GM18868 (cell line): Measurements from ENCODE around the gene LRRC3C.

ENCODE experiments used
- ATAC-seq: cut with Tn5 transposase; IDR thresholded peaks from one replicate; pipeline ENCODE4 v1.9.1; 2021; ENCODE audit warnings: mild to moderate bottlenecking, moderate library complexity; ENCODE audit not compliant: unreplicated experiment

The LRRC3C gene

DNA sequence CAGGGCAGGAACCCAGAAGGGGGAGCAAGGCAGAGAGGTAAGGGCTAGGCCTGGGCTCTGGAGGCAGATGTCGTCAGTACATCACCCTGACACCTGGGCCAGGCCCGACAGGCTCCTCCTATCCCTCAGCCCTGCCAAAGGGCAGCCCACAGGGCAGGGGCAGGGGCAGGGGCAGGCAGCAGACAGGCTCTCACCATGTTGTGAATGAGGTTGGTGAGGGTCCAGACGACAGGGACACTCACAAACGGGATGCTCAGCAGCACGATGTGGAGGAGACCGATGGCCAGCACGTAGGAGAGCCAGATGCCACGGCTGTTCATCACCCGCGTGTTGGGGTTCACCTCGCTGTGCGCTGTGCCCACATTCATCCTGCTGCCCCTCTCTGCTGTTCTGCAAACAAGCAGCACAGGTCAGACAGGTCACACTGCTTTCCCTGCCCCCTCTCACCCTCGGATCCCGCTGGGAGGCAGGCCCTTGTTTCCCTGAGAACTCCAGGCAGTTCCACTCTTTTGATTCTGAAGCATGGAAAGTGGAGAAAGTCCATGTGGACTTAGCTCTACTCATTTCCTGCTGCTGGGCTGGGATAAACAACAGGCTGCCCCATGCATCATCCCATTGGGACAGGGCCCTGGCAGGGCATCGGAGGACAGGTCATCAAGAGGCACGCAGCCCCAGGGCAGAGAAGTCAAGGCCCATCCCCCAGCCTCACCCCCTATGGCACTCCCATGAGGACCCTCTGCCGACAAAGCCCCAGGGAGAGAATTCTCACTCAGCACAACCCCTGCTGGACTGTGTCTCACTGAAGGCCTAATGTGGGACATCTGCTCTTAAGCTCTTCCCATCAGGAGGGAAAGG lies 3.5 kb upstream of the LRRC3C start:
- no peak for ATAC-seq

DNA sequence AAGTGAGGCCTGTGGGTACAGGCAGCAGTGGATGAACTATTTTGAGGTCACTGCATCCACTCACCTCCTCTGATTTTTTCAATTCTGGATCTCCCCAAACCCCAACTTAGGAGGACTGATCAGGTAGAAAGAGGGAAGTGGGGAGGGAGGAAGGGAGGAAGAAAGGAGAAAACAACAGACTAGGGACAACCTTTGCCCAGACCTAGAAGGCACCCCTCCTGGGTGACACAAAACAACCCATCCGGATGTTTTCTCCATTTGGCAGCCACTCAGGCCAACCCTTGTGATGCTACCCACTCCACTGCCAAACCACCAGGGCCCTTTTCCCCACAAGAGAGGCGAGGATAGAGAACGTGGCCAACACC lies 2.9 kb upstream of the LRRC3C start:
- no peak for ATAC-seq

DNA sequence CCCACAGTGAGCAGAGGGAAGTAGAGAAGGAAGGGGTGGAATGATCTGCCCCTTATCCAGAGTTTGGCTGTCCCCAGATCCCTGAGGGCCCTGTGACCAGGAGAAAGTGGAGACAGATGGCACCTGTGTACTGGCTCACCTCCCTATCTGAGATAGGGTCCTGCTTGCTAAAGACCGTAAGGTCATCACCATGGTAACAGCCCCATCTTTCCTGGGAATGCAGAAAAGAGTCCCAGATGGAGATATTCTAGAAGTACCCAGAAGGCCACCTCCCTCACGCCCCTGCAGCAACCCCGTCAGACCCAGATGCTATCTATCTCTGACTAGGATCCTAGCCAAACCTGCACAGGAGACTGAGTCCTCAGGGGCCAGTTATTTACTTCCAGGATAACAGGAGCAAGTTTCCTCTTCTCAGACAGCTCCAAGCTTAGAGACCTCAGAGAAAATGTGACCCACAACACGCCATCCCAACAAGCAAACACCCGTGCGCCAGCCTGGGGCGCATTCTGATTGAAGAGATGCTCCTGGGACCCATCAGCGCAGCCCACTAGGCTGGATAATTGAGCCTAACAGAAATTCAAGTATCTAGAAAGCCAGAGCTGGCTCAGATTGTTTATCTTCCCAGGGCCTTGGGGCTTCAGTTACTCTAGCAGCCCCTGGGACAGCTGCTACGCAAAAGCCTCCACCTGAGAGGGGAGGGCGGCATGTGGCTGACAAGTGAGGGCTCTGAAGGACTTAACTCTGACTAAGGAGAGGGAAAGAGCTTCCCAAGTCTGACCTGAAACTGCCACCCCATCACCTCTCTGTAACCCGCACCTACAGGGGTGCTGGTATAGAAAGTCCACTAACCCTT lies 2.0 kb upstream of the LRRC3C start:
- no peak for ATAC-seq

DNA sequence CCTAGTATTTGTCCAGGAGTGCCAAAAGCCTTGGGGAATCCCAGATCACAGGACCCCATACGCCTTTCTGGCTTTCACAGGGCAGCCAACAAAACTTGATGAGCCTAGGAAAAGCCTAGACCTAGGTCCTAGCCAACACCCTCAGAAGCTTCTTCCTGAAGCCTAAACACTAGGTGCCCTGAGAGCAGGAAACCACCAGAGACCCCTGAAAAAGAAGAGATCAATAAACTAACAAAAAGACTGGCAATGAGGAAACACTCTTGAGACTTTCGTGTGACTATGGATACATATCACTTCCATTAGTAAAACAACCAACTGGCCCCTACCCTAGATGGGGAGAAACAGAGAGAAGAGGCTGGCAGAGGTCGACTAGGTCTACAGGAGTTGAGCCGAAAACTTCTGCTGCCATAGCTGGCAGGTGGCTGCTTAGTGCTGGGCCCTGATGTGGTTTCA lies 1.4 kb upstream of the LRRC3C start:
- no peak for ATAC-seq

DNA sequence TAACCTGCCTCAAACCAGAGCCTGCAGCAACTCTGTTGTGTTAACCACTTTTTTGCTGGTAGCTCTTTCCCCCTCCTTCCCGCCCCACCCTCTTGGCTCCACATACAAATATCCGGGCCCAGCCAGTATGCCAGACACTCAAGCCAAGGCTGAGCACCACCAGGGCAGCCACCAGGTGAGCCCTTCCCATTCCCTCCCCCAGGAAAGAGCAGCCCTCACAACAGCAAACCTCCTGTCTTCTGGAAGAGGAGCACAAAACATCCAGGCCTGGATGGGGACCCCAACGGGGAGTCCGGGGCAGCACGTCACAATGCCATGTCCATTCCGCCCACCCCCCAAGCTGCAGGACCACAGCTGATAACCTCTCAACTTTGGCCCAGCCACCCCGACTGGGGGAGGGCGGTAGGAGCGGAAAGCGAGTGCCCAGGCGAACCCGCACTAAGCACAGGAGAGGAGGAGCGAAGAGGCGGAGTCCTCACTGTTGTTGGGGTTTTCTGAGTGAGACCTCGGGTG lies 888 bp upstream of the LRRC3C start:
- no peak for ATAC-seq

DNA sequence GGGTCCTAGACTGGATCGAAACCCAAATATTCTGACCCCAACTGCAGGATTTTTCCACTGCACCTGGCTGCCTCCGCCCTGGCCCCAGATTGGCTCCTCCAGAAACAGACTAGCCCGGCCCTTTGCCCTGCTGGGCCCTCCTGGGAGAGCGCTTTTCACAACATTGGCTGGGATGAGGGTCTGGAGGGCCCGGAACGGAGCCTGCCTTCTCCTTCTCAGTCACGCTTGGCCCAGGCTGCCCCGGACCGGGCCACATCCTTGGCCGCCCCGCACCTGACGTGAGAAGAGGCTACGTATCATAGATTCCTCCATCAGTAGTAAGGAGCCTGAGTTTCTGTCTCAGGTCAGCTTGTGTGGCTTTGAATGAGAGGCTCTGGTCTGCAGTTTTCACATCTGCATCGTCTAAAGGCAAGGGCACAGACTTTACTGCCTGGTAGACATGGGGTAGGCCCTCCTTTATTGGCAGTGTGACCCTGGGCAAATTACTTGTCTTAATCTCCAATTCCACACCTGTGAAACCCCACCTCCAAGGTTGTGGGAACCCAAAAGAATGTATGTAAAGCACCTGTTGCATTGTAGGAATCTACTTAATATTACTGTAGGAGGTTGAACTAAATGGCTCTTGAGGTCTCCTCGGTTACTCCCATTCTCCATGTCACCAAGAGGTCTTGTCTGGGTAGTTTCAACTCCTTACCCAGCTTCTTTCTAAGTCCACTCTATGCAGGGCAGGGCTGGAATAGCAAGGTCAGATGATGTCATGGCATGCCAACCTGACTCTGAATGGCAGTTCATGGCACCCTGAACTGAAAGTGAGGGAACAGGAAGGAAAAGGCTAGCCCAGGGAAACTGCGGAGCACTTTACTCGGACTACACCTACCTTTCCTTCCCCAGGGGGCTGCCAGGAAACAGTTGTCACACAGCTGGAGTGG lies 661 bp downstream of the LRRC3C start:
- no peak for ATAC-seq

DNA sequence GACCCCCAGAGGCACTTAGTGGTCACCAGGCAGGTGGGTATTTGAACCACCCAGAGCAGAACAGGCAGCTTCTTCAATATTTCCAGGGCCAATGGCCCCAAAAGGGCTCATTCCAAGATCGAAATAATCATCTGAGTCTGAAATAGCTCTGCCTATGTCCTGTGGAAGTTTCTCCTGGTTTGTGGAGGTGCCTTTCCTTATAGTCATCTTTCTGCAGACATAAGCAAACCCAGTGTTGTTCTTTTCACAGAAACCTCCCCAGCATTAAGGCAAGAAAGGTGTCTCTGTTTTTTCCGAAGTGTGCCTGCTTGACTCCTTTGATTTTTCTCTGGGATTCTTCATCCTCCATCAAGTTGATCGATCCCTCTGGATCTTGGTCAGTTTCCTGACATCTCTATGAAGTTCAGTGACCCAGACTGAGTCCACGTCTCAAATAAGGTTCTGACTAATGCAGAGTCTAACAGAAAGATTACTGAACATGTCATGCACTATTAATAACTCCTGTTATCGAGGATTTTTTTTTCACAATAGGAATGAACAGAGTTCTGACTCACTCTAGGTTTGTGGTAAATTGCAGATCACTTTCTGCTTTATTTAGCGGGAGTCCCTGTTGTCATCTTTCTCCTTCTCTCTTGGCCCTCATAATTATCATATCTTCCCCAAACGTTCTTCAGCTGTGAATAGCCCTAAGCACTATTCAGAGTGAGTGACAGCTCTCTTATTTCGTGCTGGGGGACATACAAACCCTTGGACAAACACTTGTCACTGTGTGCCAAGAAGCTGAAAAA lies 1.5 kb downstream of the LRRC3C start:
- peak; percentile 45 for ATAC-seq

DNA sequence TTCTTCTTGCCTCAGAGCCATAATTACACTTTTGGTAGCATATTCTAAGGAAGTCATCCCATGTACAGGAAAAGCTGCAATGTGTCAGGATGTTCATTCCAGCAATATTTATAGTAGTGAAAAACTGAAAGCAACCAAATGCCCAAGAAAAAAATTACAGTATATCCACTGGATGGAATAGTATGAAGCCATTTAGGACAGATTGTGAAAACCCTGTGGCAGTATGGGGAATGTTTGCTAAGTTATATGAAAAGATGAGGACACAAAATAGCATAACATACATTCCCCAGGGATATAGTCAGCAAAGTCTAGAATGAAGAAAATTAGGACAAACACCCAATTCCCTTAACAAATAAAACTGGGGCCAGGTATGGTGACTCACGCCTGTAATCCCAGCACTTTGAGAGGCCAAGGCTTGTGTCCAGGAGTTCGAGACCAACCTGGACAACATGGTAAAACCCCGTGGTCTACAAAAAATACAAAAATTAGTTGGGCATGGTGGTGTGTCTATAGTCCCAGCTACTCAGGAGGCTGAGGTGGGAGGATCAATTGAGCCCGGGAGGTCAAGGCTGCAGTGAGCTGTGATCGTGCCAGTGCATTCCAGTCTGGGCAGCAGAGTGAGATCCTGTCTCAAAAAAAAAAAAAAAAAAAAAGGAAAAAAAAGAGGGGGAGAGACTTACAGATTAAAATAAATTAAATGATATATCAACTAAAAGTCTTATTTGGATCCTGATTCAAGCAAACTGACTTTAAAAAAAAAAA lies 2.3 kb downstream of the LRRC3C start:
- no peak for ATAC-seq

DNA sequence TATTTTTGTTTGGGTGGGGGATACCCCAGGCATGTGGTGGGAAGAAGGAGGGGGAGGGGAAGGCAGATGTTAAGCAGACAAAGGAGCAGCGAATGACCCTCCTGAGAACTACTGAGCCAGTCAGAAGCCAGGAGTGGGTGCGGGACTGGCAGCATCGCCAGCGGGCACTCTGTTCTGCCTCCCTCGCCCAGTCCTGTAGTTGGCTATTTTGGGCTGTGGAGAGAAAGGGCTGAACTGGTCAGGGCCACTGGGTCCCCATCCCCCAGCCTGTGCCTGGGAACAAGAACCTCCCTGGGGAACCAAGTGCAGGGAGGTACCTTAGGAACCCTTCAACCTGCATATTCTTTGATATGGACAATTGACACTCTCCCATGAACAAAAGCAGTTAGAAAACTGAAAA lies 6.4 kb downstream of the LRRC3C start:
- ATAC-seq, result no peak

DNA sequence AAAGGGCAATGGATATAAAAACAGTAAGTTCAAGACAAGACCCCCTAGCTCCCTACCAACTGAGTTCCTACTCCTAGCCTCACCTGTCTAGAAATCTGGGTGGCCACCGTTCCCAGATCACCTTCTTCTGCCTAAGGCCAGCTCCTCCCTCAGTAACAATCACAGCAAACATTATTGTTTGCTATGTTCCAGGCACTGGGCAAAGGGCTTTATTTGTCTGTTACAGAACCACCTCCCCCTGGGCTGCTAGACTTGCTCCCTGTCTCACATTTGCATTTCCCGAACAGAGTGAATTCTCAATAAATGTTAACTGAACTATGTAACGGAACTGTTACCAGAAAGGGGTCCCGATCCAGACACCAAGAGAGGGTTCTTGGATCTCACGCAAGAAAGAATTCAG lies 6.8 kb downstream of the LRRC3C start:
- ATAC-seq, result no peak

DNA sequence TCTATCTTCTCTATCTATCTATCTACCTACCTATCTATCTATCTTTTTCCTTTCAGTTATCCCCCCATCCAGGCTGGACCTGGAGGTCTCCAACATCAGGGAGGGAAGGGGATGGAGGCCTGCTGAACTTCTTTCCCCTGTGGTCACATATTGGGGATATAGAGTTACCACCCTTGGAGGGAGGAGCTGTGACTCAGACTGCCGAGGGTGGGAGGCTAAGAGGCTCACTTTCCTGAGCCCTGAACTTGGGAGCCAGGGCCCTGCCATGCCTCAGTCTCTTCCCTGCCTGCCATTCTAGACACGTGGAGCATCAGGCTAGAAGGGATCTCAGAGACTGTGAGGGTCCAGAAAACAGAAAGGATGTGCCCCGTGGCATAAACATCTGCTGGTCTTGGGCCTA lies 8.4 kb downstream of the LRRC3C start:
- ATAC-seq, result no peak

DNA sequence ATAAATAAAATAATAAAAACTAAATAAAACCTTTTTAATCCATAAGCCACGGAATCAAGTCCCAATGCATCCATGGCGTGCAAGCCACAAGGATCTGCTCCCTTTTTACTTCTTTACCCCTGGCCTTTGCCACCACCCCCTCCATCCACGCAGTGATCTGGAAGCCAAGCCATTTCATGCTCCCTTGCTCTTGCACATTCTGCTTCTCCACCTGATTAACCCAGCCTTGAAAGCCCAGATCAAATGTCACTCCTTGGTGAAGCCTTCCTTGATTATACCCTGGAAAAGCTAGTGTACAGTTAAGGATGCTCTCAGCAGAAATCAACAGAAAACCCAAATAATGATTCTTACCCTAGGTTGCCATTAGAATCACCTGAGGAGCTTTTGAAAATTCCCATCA lies 9.9 kb downstream of the LRRC3C start:
- ATAC-seq, result no peak

DNA sequence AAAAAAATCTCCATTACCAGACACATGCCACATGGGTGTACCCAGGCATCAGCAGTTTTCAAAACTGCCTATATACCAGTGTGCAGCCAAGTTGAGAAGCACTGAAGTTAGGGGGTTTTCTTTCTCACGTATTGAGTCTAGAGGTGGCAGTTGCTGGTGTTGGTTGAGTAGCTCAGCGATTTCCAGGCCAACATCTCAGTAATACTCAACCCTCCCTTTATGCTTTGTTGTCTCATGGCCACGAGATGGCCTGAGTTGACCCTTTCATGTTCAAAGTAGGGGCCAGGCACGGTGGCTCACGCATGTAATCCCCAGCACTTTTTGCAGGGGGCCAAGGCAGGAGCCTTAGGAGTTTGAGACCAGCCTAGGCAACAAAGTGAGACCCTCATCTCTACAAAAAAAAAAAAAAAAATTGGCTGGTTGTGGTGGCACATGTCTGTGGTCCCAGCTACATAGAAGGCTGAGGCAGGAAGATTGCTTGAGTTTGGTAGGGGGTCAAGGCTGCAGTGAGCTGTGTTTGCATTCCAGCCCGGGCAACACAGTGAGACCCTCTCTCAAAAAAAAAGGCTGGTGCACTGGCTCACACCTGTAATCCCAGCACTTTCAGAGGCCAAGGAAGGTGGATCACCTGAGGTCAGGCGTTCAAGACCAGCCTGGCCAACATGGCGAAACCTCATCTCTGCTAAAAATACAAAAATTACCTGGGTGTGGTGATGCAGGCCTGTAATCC lies 10.8 kb downstream of the LRRC3C start:
- peak; percentile 70 for ATAC-seq

DNA sequence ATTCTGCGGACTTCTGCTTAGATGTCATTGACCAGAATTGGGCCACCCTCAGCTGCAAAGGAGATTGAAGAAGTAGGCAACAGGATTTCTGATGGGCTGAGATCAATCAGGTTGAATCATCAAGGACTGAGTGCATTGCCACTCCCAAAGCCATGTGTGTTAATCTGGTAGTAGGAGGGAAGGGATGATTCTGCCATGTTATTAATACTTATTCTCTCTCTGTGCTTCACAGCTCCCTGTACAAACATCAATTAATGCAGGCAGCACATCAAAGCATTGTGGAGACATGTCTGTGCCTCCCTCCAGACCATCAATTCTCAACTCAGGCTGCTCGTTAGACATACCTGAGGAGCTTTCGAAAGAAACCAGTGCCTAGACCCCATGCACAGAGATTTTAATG lies 11.6 kb downstream of the LRRC3C start:
- ATAC-seq, result no peak

DNA sequence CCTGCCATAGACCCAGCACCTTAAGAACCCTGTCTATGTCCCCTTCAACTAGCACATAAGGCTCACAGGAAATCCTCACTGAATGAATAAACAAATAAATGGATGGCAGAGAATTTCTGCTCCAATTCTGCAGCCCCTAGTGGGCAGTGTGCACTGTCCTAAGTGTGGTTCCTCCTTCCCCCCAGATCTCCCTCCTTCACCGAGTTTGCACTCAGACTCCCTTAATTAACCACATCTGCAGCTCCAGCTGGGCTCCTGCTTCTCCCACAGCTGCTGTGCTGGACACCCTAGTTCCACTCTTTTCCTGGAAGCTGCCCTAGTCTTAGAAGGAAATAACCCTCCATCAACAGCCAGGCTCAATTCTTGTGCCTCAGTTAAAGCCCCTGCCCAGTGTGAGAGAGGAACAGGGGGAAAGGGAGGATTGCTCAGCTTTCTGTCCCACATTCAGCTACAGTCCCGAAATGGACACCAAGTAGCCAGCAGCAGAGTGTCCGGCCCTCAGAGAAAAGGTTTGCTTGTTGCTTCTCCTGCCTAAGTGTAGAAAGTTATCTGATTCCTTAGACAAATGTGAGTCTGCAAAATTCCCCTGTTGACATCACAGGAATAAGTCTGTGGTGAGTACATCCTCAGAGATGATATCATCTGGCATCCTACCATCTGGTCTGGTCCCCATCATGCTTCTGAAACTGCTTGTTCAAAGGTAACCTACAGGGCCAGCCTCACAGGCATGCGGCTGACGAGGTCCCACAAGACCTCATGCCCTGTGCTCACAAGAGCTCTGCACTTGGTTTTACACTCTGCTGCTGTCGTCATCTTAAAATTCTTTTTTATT lies 12.3 kb downstream of the LRRC3C start:
- peak; percentile 72 for ATAC-seq

DNA sequence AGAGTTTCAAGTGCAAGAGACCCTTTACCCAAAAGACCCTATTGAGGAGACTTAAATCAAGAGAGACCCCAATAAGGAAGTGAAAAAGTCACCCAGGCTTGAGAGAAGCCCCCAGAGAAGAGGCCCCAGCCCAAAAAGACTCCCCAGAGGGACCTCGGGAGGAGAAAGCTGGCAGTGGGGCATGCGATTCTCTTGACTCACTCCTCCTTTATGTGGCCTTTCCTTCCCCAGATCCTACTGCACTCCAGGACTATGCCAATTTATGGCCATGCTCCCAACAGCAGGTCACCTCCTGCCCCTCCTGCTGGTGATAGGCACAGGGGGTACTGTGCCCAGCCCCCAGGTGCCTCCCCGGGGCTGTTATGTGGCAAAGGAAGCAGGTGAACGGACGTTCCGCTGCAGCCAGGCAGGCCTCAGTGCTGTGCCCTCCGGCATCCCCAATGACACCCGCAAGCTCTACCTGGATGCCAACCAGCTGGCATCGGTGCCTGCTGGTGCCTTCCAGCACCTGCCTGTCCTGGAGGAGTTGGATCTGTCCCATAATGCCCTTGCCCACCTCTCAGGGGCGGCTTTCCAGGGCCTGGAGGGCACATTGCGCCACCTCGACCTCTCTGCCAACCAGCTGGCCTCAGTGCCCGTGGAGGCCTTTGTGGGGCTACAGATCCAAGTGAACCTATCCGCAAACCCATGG lies 16.3 kb downstream of the LRRC3C start:
- ATAC-seq, result no peak

DNA sequence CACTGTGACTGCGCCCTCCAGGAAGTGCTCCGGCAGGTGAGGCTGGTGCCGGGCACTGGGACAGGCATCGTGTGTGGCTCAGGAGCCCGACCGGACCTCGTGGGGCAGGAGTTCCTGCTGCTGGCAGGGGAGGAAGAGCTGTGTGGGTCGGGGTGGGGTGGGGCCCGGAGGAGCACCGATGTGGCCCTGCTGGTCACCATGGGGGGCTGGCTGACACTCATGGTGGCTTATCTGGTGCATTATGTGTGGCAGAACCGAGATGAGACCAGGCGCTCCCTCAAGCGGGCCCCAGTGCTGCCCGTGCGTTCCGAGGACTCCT lies 16.8 kb downstream of the LRRC3C start:
- no peak for ATAC-seq
